Measurements from ENCODE around the gene BICDL1. TPM values are rescaled to one million over a fixed set of nuclear protein-coding genes. Genes with fewer than 3 reads are reported as not detected.

Gene BICDL1
- total RNA-seq, 1 donor from 2014 or later, result 7.4 TPM

- H3K27ac Mint-ChIP-seq, result no peak overlapping the region
- DNase-seq (ENCODE audit: extremely low spot score, unreplicated experiment), result no peak
- no peak overlapping the region for H3K4me3 Mint-ChIP-seq
- H3K9me3 Mint-ChIP-seq, result peaks cover 4% of the 10 kb centered on the region
- peaks cover 3% of the 10 kb centered on the region for H3K27me3 Mint-ChIP-seq
- TF ChIP-seq CTCF (conservative IDR thresholded peaks at IDR 0.05), result no peak
- H3K36me3 Mint-ChIP-seq, result no peaks in the 10 kb centered on the region
- peaks cover 4% of the 10 kb centered on the region for H3K4me1 Mint-ChIP-seq (ENCODE audit: unreplicated experiment)
Measured at GRCh38 chr12:120051535-120051934, 62.5 kb downstream of the BICDL1 start.

GRCh38 chr12:120054293-120054692, 65.3 kb downstream of the BICDL1 start:
- no peak for TF ChIP-seq CTCF (conservative IDR thresholded peaks at IDR 0.05)
- peaks cover 4% of the 10 kb centered on the region for H3K4me1 Mint-ChIP-seq (ENCODE audit: unreplicated experiment)
- H3K4me3 Mint-ChIP-seq, result no peak overlapping the region
- no peaks in the 10 kb centered on the region for H3K27me3 Mint-ChIP-seq
- no peaks in the 10 kb centered on the region for H3K36me3 Mint-ChIP-seq
- H3K9me3 Mint-ChIP-seq, result peaks cover 4% of the 10 kb centered on the region
- no peak for DNase-seq (ENCODE audit: extremely low spot score, unreplicated experiment)
- no peak overlapping the region for H3K27ac Mint-ChIP-seq

- no peak overlapping the region for H3K27ac Mint-ChIP-seq
Measured at GRCh38 chr12:120055231-120056000, 66.4 kb downstream of the BICDL1 start.

GRCh38 chr12:120056739-120057138, 67.7 kb downstream of the BICDL1 start:
- Mint-ChIP-seq H3K4me3 (no peak overlapping the region), H3K9me3 (peaks cover 4% of the 10 kb centered on the region), H3K36me3 (no peaks in the 10 kb centered on the region), H3K4me1 (ENCODE audit: unreplicated experiment) (peaks cover 4% of the 10 kb centered on the region), H3K27me3 (no peaks in the 10 kb centered on the region), H3K27ac (no peak overlapping the region)
- TF ChIP-seq CTCF (conservative IDR thresholded peaks at IDR 0.05), result no peak
- DNase-seq (ENCODE audit: extremely low spot score, unreplicated experiment), result no peak

More at GRCh38 chr12:120055231-120056000, 66.4 kb downstream of the BICDL1 start:
- no peaks in the 10 kb centered on the region for H3K36me3 Mint-ChIP-seq
- H3K9me3 Mint-ChIP-seq, result peaks cover 4% of the 10 kb centered on the region
- DNase-seq (ENCODE audit: extremely low spot score, unreplicated experiment), result no peak
- H3K27me3 Mint-ChIP-seq, result no peaks in the 10 kb centered on the region
- H3K4me1 Mint-ChIP-seq (ENCODE audit: unreplicated experiment), result peaks cover 4% of the 10 kb centered on the region
- H3K4me3 Mint-ChIP-seq, result no peak overlapping the region
- no peak for TF ChIP-seq CTCF (conservative IDR thresholded peaks at IDR 0.05)

GRCh38 chr12:120060196-120060595, 71.2 kb downstream of the BICDL1 start:
- Mint-ChIP-seq H3K36me3 (no peaks in the 10 kb centered on the region), H3K9me3 (no peaks in the 10 kb centered on the region), H3K27me3 (peaks cover 4% of the 10 kb centered on the region), H3K4me3 (no peak overlapping the region), H3K4me1 (ENCODE audit: unreplicated experiment) (peaks cover 14% of the 10 kb centered on the region), H3K27ac (no peak overlapping the region)
- TF ChIP-seq CTCF (conservative IDR thresholded peaks at IDR 0.05), result no peak
- no peak for DNase-seq (ENCODE audit: extremely low spot score, unreplicated experiment)
